Nephron (organoid): ENCODE measurements around the gene CTF1.
A peak's percentile ranks its signal among the peaks of the same experiment; 100 is the strongest.
"Not testable (repeated sequence)": the region's sequence is repeated elsewhere in the genome, so short reads cannot be mapped to it uniquely, and the experiment has no call there.

Experiments used
- H3K27ac Mint-ChIP-seq, 3 experiments: 2 replicates each; pipeline ENCODE4 v1.8.0; 2020; ENCODE audit warnings: mixed read lengths in 3 of 3, mild to moderate bottlenecking in 2 of 3, moderate library complexity in 1 of 3
- H3K27me3 Mint-ChIP-seq: 2 replicates; pipeline ENCODE4 v1.8.0; 2021; ENCODE audit warnings: low read depth, mild to moderate bottlenecking, moderate library complexity, mixed read lengths
- H3K36me3 Mint-ChIP-seq: 2 replicates; pipeline ENCODE4 v1.8.0; 2020; ENCODE audit warnings: low read depth, mixed read lengths
- H3K4me1 Mint-ChIP-seq: 2 replicates; pipeline ENCODE4 v1.8.0; 2020; ENCODE audit warnings: mixed read lengths
- H3K4me3 Mint-ChIP-seq, 3 experiments: 2 replicates each; pipeline ENCODE4 v1.8.0; 2020; ENCODE audit warnings: mild to moderate bottlenecking in 3 of 3, mixed read lengths in 3 of 3, moderate library complexity in 2 of 3
- H3K9me3 Mint-ChIP-seq: 2 replicates; pipeline ENCODE4 v1.8.0; 2020; ENCODE audit warnings: mixed read lengths
- TF ChIP-seq, protein P1 (sequence below), 3 experiments: fragments of 200-600 bp; sonication (generic); IDR thresholded peaks; one replicate each; pipeline ENCODE4 v1.5.0; 2021; ENCODE audit warnings: antibody characterized with exemption in 3 of 3; ENCODE audit not compliant: unreplicated experiment in 3 of 3

The CTF1 gene

DNA sequence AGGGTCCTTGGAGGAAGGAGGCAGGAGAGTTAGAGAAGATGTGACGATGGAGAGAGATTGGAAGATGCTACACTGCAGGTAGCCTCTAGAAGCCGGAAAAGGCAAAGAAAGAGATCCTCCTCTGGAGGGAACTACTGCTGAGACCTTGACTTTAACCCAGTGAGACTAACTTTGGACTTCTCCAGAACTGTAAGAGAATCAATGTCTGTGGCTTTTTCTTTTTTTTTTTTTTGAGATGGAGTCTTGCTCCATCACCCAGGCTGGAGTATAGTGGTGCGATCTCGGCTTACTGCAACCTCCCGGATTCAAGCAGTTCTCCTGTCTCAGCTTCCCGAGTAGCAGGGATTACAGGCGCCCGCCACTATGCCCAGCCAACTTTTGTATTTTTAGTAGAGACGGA lies 11.2 kb upstream of the CTF1 start:
- Mint-ChIP-seq H3K36me3 (peaks cover 47% of the 10 kb centered on the region), H3K4me1 (peaks cover 16% of the 10 kb centered on the region), H3K9me3 (no peaks in the 10 kb centered on the region), H3K27me3 (no peaks in the 10 kb centered on the region), H3K4me3 (no peak overlapping the region), H3K27ac (no peak overlapping the region)
- TF ChIP-seq, protein P1, sequence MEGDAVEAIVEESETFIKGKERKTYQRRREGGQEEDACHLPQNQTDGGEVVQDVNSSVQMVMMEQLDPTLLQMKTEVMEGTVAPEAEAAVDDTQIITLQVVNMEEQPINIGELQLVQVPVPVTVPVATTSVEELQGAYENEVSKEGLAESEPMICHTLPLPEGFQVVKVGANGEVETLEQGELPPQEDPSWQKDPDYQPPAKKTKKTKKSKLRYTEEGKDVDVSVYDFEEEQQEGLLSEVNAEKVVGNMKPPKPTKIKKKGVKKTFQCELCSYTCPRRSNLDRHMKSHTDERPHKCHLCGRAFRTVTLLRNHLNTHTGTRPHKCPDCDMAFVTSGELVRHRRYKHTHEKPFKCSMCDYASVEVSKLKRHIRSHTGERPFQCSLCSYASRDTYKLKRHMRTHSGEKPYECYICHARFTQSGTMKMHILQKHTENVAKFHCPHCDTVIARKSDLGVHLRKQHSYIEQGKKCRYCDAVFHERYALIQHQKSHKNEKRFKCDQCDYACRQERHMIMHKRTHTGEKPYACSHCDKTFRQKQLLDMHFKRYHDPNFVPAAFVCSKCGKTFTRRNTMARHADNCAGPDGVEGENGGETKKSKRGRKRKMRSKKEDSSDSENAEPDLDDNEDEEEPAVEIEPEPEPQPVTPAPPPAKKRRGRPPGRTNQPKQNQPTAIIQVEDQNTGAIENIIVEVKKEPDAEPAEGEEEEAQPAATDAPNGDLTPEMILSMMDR (IDR thresholded peaks at IDR 0.05; ENCODE audit: unreplicated experiment in 3 of 3) = no peak

DNA sequence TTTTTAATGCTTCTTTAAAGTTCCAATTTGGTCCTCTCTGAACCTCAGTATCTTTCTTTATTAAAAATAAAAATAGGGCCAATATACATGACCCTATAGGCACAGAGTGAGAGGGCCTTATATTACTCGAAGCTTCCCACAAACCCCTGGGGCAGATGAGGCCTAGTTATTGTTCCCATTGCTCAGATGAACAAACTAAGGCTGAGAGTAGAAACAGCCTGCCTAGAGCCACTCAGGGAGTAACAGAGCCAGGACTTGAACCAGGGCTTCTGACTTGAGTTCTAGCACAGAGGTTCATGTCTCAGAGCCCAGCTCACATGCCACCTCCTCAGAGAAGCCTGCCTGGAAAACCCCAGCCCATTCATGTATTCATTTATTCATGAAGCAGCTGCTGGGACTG lies 10.3 kb upstream of the CTF1 start:
- H3K4me3 Mint-ChIP-seq = no peak overlapping the region
- no peaks in the 10 kb centered on the region for H3K9me3 Mint-ChIP-seq
- H3K27me3 Mint-ChIP-seq = no peaks in the 10 kb centered on the region

DNA sequence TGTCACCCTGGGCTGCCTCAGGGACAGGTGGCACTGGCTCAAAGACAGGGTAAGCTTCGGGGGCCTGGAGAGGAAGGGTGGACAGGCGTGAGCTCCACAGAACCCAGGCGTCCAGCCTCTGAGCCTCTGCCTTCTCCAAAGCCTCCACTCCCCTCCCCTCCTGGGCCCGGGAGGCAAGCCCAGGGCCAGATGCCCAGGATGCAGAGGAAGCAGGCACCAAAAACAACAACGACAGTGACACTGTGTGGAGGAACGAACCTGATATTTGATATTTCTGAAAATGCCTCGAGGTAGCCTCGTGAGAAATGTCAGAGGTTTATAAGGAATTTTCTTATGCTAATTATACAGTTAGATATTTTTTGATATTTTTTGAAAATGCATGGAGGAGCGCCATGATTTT lies 8.5 kb upstream of the CTF1 start:
- peaks cover 9% of the 10 kb centered on the region for H3K4me1 Mint-ChIP-seq
- H3K9me3 Mint-ChIP-seq = no peaks in the 10 kb centered on the region
- H3K36me3 Mint-ChIP-seq = peaks cover 35% of the 10 kb centered on the region
- H3K27ac Mint-ChIP-seq = no peak overlapping the region
- H3K4me3 Mint-ChIP-seq = no peak overlapping the region
- TF ChIP-seq, protein P1 (IDR thresholded peaks at IDR 0.05; ENCODE audit: unreplicated experiment in 3 of 3) = no peak
- H3K27me3 Mint-ChIP-seq = no peaks in the 10 kb centered on the region

More for the DNA sequence above, 10.3 kb upstream of the CTF1 start:
- H3K4me1 Mint-ChIP-seq = peaks cover 16% of the 10 kb centered on the region
- no peak overlapping the region for H3K27ac Mint-ChIP-seq
- TF ChIP-seq, protein P1 (IDR thresholded peaks at IDR 0.05; ENCODE audit: unreplicated experiment in 3 of 3) = no peak
- H3K36me3 Mint-ChIP-seq = peaks cover 46% of the 10 kb centered on the region

DNA sequence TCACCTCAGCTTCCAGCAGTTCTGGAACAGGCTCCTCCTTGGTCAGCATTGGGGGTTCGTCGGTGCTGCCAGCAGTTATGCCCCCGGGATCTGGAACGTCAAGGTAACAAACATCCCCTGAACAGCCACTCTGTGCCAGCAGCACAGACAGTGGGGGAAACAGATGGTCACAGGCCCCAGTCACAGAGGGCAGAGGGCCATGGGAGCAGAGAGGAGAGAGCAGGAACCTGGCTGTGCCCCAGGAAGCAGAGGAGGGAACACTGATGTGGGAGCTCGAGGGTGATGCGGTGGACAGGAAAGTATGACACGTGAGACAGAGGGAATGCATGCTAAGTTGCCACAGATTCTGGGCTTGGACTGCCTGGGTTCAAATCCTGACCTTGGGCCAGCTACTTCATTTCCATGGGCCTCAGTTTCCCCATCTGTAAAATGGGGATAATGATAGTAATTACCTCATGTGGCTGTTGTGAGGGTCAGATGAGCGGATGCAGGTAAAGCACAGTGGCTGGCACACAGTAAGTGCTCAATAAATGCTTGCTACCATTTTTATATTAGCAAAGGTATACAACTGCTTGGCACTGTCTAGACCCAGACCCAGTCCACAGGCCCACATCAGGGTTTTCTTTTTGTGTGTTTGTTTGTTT lies 7.4 kb upstream of the CTF1 start:
- H3K27ac Mint-ChIP-seq = peak overlapping the region; percentile 59 to 62 (median 62)
- no peaks in the 10 kb centered on the region for H3K9me3 Mint-ChIP-seq
- TF ChIP-seq, protein P1 (IDR thresholded peaks at IDR 0.05; ENCODE audit: unreplicated experiment in 3 of 3) = no peak
- H3K4me3 Mint-ChIP-seq = no peak overlapping the region
- peaks cover 11% of the 10 kb centered on the region for H3K4me1 Mint-ChIP-seq
- H3K36me3 Mint-ChIP-seq = peaks cover 33% of the 10 kb centered on the region
- no peaks in the 10 kb centered on the region for H3K27me3 Mint-ChIP-seq

DNA sequence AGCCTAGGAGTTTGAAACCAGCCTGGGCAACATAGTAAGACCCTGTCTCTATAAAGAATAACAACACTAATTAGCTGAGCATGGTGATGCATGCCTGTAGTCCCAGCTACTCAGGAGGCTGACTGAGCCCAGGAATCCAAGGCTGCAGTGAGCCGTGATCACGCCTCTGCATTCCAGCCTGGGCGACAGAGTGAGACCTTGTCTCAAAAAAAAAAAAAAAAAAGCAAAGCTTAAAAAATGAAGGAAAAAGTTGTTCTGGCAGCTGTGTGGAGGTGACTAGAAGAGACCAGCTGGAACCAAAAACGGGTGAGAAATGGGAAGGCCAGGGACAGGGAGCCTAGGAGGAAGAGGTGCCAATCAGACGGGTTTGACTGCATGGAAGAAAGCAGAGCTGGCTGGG lies 6.7 kb upstream of the CTF1 start:
- TF ChIP-seq, protein P1 (IDR thresholded peaks at IDR 0.05; ENCODE audit: unreplicated experiment in 3 of 3) = no peak
- Mint-ChIP-seq H3K27me3 (no peaks in the 10 kb centered on the region), H3K4me3 (peak overlapping the region; percentile 60 to 75 (median 65)), H3K4me1 (peaks cover 17% of the 10 kb centered on the region), H3K27ac (peak overlapping the region; percentile 92 to 98 (median 95)), H3K9me3 (no peaks in the 10 kb centered on the region), H3K36me3 (peaks cover 32% of the 10 kb centered on the region)

DNA sequence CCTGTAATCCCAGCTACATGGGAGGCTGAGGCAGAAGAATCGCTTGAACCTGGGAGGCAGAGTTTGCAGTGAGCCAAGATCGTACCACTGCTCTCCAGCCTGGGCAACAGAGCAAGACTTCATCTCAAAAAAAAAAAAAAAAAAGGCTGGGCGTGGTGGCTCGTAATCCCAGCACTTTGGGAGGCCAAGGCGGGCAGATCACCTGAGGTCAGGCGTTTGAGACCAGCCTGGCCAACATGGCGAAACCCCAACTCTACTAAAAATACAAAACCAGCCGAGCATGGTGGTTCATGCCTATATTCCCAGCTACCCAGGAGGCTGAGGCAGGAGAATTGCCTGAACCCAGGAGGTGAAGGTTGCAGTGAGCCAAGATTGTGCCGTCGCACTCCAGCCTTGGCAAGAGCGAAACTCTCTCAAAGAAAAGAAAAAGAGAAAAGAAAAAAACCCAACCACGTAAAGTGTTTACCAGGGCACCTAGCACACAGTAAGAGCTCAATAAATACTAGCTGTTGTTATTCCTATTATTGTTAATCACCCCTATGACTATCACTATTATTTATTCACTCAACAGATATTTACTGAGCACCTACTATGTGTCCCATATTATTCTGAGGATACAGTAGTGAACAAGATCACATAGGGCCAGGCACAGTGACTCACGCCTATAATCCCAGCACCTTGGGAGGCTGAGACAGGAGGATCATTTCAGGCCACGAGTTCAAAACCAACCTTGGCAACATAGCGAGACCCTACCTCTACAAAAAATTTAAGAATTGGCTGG lies 5.2 kb upstream of the CTF1 start:
- H3K27me3 Mint-ChIP-seq, H3K9me3 Mint-ChIP-seq: not testable (repeated sequence)
- H3K36me3 Mint-ChIP-seq = peaks cover 26% of the 10 kb centered on the region
- H3K4me1 Mint-ChIP-seq = peaks cover 32% of the 10 kb centered on the region
- H3K4me3 Mint-ChIP-seq = peak overlapping the region; percentile 68 to 81 (median 78)
- peak overlapping the region; percentile 33 to 98 (median 68) for H3K27ac Mint-ChIP-seq
